Adrenal gland (tissue), 5 donors: ENCODE data around the gene AGAP1.

Experiments
- POLR2A ChIP-seq, 2 donors: fragments of 450-650 bp; IDR thresholded peaks; one replicate each; pipeline ENCODE4 v1.6.1; 2017; ENCODE audit warnings: antibody characterized with exemption in 2 of 2, mild to moderate bottlenecking in 2 of 2, moderate library complexity in 1 of 2
- TF ChIP-seq, protein P1 (sequence below), 6 experiments: fragments of 450-650 bp in 4 of 6; fragments of 200-600 bp in 2 of 6; sonication (generic) in 1 of 6; IDR thresholded peaks; 1 replicate in 5 of 6; 2 replicates in 1 of 6; pipeline versions ENCODE4 v1.5.1 to v1.8.0; 2016 to 2021; ENCODE audit warnings: antibody characterized with exemption in 6 of 6, mild to moderate bottlenecking in 2 of 6, moderate library complexity in 1 of 6
- donor health status: DM: no; HTN: no; CAD: no.

DNA sequence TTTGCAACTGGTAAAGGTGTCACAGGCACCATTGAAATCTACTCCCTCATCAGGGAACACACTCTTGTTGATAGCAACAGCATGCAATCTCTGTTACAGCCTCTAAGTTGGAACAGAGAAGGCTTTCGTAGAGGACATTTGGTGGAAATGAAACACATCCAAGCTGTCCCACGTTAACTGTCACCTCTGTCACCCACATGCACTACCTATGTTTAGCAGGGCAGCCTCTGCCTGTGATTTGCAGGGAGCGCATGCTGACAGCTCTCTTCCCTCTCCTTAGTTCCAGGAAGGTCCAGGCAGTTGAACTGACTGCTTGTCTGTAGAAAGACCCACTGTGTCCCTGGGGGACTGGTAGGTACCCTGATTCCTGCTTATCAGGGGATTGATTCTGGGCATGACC, 367.5 kb downstream of the AGAP1 start:
- TF ChIP-seq, protein P1, sequence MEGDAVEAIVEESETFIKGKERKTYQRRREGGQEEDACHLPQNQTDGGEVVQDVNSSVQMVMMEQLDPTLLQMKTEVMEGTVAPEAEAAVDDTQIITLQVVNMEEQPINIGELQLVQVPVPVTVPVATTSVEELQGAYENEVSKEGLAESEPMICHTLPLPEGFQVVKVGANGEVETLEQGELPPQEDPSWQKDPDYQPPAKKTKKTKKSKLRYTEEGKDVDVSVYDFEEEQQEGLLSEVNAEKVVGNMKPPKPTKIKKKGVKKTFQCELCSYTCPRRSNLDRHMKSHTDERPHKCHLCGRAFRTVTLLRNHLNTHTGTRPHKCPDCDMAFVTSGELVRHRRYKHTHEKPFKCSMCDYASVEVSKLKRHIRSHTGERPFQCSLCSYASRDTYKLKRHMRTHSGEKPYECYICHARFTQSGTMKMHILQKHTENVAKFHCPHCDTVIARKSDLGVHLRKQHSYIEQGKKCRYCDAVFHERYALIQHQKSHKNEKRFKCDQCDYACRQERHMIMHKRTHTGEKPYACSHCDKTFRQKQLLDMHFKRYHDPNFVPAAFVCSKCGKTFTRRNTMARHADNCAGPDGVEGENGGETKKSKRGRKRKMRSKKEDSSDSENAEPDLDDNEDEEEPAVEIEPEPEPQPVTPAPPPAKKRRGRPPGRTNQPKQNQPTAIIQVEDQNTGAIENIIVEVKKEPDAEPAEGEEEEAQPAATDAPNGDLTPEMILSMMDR (IDR thresholded peaks at IDR 0.05), result no peak
- TF ChIP-seq POLR2A (IDR thresholded peaks at IDR 0.05), result no peak
